CD4-positive, CD25-positive, alpha-beta regulatory T cell (primary cell): Measurements from ENCODE around the gene HNF1B. TPM values are rescaled to one million over a fixed set of nuclear protein-coding genes. Genes with fewer than 3 reads are reported as not detected.

Experiments used
- ATAC-seq, 2 donors: fragments of 150-1000 bp; cut with Tn5 transposase; one replicate each; pipeline ENCODE4 v1.10.0; 2021; ENCODE audit warnings: low read depth in 2 of 2, moderate number of reproducible peaks in 2 of 2, moderate library complexity in 1 of 2
- DNase-seq, 3 donors: peaks; one replicate each; pipeline versions ENCODE4 v3.0.0 to v3.0.0-alpha.2; 2012 to 2022; ENCODE audit warnings: mixed read lengths in 1 of 3
- H3K27ac ChIP-seq: one replicate; pipeline ENCODE4 v1.7.0; 2013; ENCODE audit warnings: mild to moderate bottlenecking, low read length; ENCODE audit not compliant: insufficient read depth, poor library complexity, severe bottlenecking
- H3K27me3 ChIP-seq: one replicate; pipeline ENCODE4 v1.7.0; 2013; ENCODE audit warnings: low read length; ENCODE audit not compliant: control insufficient read depth, insufficient read depth
- H3K36me3 ChIP-seq: one replicate; pipeline ENCODE4 v1.7.0; 2013; ENCODE audit warnings: mild to moderate bottlenecking, low read length, moderate library complexity; ENCODE audit not compliant: control insufficient read depth, insufficient read depth
- H3K4me1 ChIP-seq: 2 replicates; pipeline ENCODE4 v1.7.0; 2013; ENCODE audit warnings: mild to moderate bottlenecking, low read length; ENCODE audit not compliant: insufficient read depth, control insufficient read depth, poor library complexity, severe bottlenecking
- H3K4me3 ChIP-seq: one replicate; pipeline ENCODE4 v1.7.0; 2013; ENCODE audit warnings: low read depth, mild to moderate bottlenecking, low read length, moderate library complexity
- H3K9me3 ChIP-seq, 2 experiments: 1 replicate in 1 of 2; 2 replicates in 1 of 2; pipeline ENCODE4 v1.7.0; 2013; ENCODE audit warnings: low read length in 2 of 2, mild to moderate bottlenecking in 1 of 2, moderate library complexity in 1 of 2; ENCODE audit not compliant: control insufficient read depth in 2 of 2
- H3K27ac Mint-ChIP-seq, 3 donors: one replicate each; pipeline ENCODE4 v1.8.0; 2020 to 2022; ENCODE audit warnings: mild to moderate bottlenecking in 3 of 3, mixed read lengths in 3 of 3, moderate library complexity in 2 of 3
- H3K27me3 Mint-ChIP-seq: one replicate; pipeline ENCODE4 v1.8.0; 2022; ENCODE audit warnings: mild to moderate bottlenecking, mixed read lengths
- H3K36me3 Mint-ChIP-seq: one replicate; pipeline ENCODE4 v1.8.0; 2020; ENCODE audit warnings: mixed read lengths
- H3K4me1 Mint-ChIP-seq, 4 donors: one replicate each; pipeline ENCODE4 v1.8.0; 2020 to 2022; ENCODE audit warnings: mixed read lengths in 4 of 4, mild to moderate bottlenecking in 1 of 4
- H3K4me3 Mint-ChIP-seq, 4 donors: one replicate each; pipeline ENCODE4 v1.8.0; 2020 to 2022; ENCODE audit warnings: mild to moderate bottlenecking in 4 of 4, mixed read lengths in 4 of 4, moderate library complexity in 3 of 4
- H3K9me3 Mint-ChIP-seq, 7 donors: one replicate each; pipeline ENCODE4 v1.8.0; 2020 to 2022; ENCODE audit warnings: mixed read lengths in 7 of 7, mild to moderate bottlenecking in 3 of 7, moderate library complexity in 2 of 7
- polyA plus RNA-seq, 4 donors: library from polyadenylated mRNA; unstranded; fragments of 300-500 nt; fragmentation: Illumina TruSeq; gene quantifications; one replicate each; pipeline ENCODE4 v1.2.3, GENCODE V29; 2021
- total RNA-seq: library from RNA; stranded (reverse); gene quantifications from one replicate; pipeline ENCODE4 v1.2.3, GENCODE V29; 2022

The HNF1B gene
- total and polyA plus RNA-seq, 5 donors from 2014 or later = not detected

GRCh38 chr17:37720989-37721388, 23.9 kb downstream of the HNF1B start:
- Mint-ChIP-seq H3K36me3 (no peaks in the 10 kb centered on the region), H3K27me3 (peaks cover 46% of the 10 kb centered on the region), H3K4me1 (peaks cover 0 to 5% (median 0%) of the 10 kb centered on the region in 4 donors), H3K4me3 (no peak overlapping the region), H3K9me3 (peaks cover 0 to 2% (median 0%) of the 10 kb centered on the region in 7 donors), H3K27ac (no peak overlapping the region)
- ATAC-seq = no peak
- H3K27ac ChIP-seq = no peak overlapping the region
- no peaks in the 10 kb centered on the region for H3K4me1 ChIP-seq
- no peaks in the 10 kb centered on the region for H3K36me3 ChIP-seq
- no peak overlapping the region for H3K4me3 ChIP-seq
- no peak for DNase-seq
- no peaks in the 10 kb centered on the region for H3K9me3 ChIP-seq
- H3K27me3 ChIP-seq = peaks cover 12% of the 10 kb centered on the region

DNA sequence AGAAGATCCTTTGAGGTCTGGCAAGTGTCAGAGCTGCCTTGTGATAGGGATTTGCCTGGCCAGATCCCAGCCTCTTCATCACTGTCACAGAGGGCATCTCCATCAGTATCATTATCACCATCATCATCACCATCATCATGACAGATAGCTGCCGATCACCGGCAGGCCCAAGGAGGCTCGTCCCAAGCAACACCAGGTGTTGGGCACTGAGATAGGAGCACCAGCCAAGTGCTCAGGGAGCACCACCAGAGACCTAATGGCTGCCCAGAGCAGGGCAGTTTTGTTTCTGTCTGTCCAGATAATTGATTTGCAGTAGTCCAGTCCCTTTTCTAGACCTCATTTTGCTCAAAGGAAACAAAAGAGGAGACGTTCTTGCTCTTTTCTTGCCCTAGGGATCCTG, 25.0 kb downstream of the HNF1B start:
- Mint-ChIP-seq H3K27me3 (peaks cover 50% of the 10 kb centered on the region), H3K4me1 (peaks cover 0 to 5% (median 0%) of the 10 kb centered on the region in 4 donors), H3K36me3 (no peaks in the 10 kb centered on the region), H3K27ac (no peak overlapping the region), H3K9me3 (peaks cover 0 to 2% (median 0%) of the 10 kb centered on the region in 7 donors), H3K4me3 (no peak overlapping the region)
- H3K36me3 ChIP-seq = no peaks in the 10 kb centered on the region
- H3K4me1 ChIP-seq = no peaks in the 10 kb centered on the region
- ATAC-seq (no peak), DNase-seq (no peak)
- peaks cover 14% of the 10 kb centered on the region for H3K27me3 ChIP-seq
- no peak overlapping the region for H3K27ac ChIP-seq
- H3K4me3 ChIP-seq = no peak overlapping the region
- no peaks in the 10 kb centered on the region for H3K9me3 ChIP-seq

- Histone ChIP-seq H3K27ac (no peak overlapping the region), H3K9me3 (no peaks in the 10 kb centered on the region), H3K4me3 (no peak overlapping the region), H3K4me1 (no peaks in the 10 kb centered on the region), H3K36me3 (no peaks in the 10 kb centered on the region), H3K27me3 (peaks cover 20% of the 10 kb centered on the region)
- no peak for DNase-seq
- H3K4me3 Mint-ChIP-seq = no peak overlapping the region
- H3K27me3 Mint-ChIP-seq = peaks cover 58% of the 10 kb centered on the region
- H3K36me3 Mint-ChIP-seq = no peaks in the 10 kb centered on the region
- ATAC-seq = no peak
- H3K27ac Mint-ChIP-seq = no peak overlapping the region
- peaks cover 0 to 5% (median 0%) of the 10 kb centered on the region in 4 donors for H3K4me1 Mint-ChIP-seq
- H3K9me3 Mint-ChIP-seq = peaks cover 0 to 2% (median 0%) of the 10 kb centered on the region in 7 donors
Observed at GRCh38 chr17:37718324-37719048, 26.4 kb downstream of the HNF1B start.

DNA sequence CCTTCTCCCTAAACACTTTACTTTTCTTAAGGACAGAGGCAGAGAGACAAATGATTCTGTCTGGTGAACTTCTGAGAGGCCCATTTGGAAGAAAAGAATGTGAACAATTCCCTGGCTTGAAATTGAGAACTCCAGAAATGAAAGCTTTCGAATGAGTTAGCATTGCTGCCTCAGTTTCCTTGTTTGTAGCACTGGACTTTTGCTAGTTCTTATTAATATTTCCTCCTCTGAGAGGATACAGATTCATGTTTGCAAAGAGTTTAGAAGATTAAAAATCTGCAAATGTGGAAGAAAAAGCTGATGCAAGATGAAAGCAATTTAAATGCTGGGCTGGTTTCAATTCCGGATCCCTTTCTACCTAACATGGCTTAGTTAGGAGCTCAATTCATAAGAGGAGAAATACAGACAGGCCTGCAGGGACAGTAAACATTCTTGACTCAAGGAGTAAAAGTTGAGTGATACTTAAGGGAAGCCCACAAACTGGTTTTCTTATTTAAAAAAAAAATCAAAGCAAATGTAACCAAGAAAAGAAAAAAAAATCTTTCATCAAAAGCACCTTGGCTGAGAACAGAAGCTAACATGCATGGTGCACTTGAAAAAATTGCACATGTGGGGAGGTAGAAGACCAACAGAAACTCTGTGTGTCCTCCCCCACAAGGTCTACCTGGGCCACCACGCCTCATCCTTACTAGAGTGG, 27.1 kb downstream of the HNF1B start:
- Mint-ChIP-seq H3K36me3 (no peaks in the 10 kb centered on the region), H3K27me3 (peaks cover 56% of the 10 kb centered on the region), H3K4me3 (no peak overlapping the region), H3K27ac (no peak overlapping the region), H3K4me1 (peaks cover 0 to 5% (median 0%) of the 10 kb centered on the region in 4 donors), H3K9me3 (peaks cover 0 to 2% (median 0%) of the 10 kb centered on the region in 7 donors)
- Histone ChIP-seq H3K36me3 (no peaks in the 10 kb centered on the region), H3K9me3 (no peaks in the 10 kb centered on the region), H3K4me3 (no peak overlapping the region), H3K4me1 (no peaks in the 10 kb centered on the region), H3K27ac (no peak overlapping the region), H3K27me3 (peaks cover 20% of the 10 kb centered on the region)
- DNase-seq (no peak), ATAC-seq (no peak)

- Histone ChIP-seq H3K9me3 (no peaks in the 10 kb centered on the region), H3K27me3 (peaks cover 17% of the 10 kb centered on the region), H3K27ac (no peak overlapping the region), H3K4me3 (no peak overlapping the region), H3K4me1 (no peaks in the 10 kb centered on the region), H3K36me3 (no peaks in the 10 kb centered on the region)
- Mint-ChIP-seq H3K4me3 (no peak overlapping the region), H3K36me3 (no peaks in the 10 kb centered on the region), H3K9me3 (peaks cover 0 to 3% (median 0%) of the 10 kb centered on the region in 7 donors), H3K27me3 (peaks cover 66% of the 10 kb centered on the region), H3K4me1 (no peaks in the 10 kb centered on the region), H3K27ac (no peak overlapping the region)
- DNase-seq (no peak), ATAC-seq (no peak)
Observed at GRCh38 chr17:37714897-37715296, 30.0 kb downstream of the HNF1B start.

GRCh38 chr17:37713624-37714023, 31.2 kb downstream of the HNF1B start:
- no peak overlapping the region for H3K27ac Mint-ChIP-seq
- Histone ChIP-seq H3K4me1 (no peaks in the 10 kb centered on the region), H3K9me3 (no peaks in the 10 kb centered on the region), H3K4me3 (no peak overlapping the region), H3K27ac (no peak overlapping the region), H3K27me3 (peaks cover 18% of the 10 kb centered on the region), H3K36me3 (no peaks in the 10 kb centered on the region)
- ATAC-seq = no peak
- no peak overlapping the region for H3K4me3 Mint-ChIP-seq
- DNase-seq = no peak
- no peaks in the 10 kb centered on the region for H3K36me3 Mint-ChIP-seq
- peaks cover 0 to 3% (median 0%) of the 10 kb centered on the region in 7 donors for H3K9me3 Mint-ChIP-seq
- H3K27me3 Mint-ChIP-seq = peaks cover 60% of the 10 kb centered on the region
- no peaks in the 10 kb centered on the region for H3K4me1 Mint-ChIP-seq

- Mint-ChIP-seq H3K27ac (no peak overlapping the region), H3K27me3 (peaks cover 54% of the 10 kb centered on the region), H3K4me1 (no peaks in the 10 kb centered on the region), H3K4me3 (no peak overlapping the region), H3K36me3 (no peaks in the 10 kb centered on the region), H3K9me3 (peaks cover 0 to 3% (median 0%) of the 10 kb centered on the region in 7 donors)
- Histone ChIP-seq H3K27me3 (peaks cover 17% of the 10 kb centered on the region), H3K9me3 (no peaks in the 10 kb centered on the region), H3K27ac (no peak overlapping the region), H3K4me1 (no peaks in the 10 kb centered on the region), H3K36me3 (no peaks in the 10 kb centered on the region), H3K4me3 (no peak overlapping the region)
- DNase-seq (no peak), ATAC-seq (no peak)
Observed at GRCh38 chr17:37713028-37713431, 31.8 kb downstream of the HNF1B start.
